Neural cell (in vitro differentiated cells): Measurements from ENCODE around the gene PDE11A. TPM values are rescaled to one million over a fixed set of nuclear protein-coding genes. Genes with fewer than 3 reads are reported as not detected.

Source experiments
- H2AFZ ChIP-seq: fragments of 200-600, 300-800 bp; sonication (generic), shearing (Covaris generic); 2 replicates; pipeline ENCODE4 v1.6.0; 2014; ENCODE audit warnings: low read depth, mild to moderate bottlenecking, antibody characterized with exemption, low read length, moderate library complexity
- H3F3A ChIP-seq: fragments of 200-600 bp; shearing (Covaris generic); 2 replicates; pipeline ENCODE4 v1.6.1; 2016; ENCODE audit warnings: mild to moderate bottlenecking, moderate library complexity, mixed read lengths, antibody characterized with exemption, low read length; ENCODE audit not compliant: insufficient read depth, poor library complexity, severe bottlenecking
- H3K27ac ChIP-seq: fragments of 200-600, 300-800 bp; sonication (generic), shearing (Covaris generic); 2 replicates; pipeline ENCODE4 v1.5.1; 2014; ENCODE audit warnings: mild to moderate bottlenecking, low read length, moderate library complexity
- H3K27me3 ChIP-seq: fragments of 300-800, 200-600 bp; sonication (generic), shearing (Covaris generic); 2 replicates; pipeline ENCODE4 v1.6.0; 2014; ENCODE audit warnings: mild to moderate bottlenecking, low read depth, low read length, moderate library complexity; ENCODE audit not compliant: insufficient read depth
- H3K36me3 ChIP-seq: fragments of 300-800, 200-600 bp; sonication (generic), shearing (Covaris generic); 2 replicates; pipeline ENCODE4 v1.5.1; 2014; ENCODE audit warnings: mild to moderate bottlenecking, antibody characterized with exemption, low read length, moderate library complexity; ENCODE audit not compliant: insufficient read depth
- H3K4me2 ChIP-seq: fragments of 300-800, 200-600 bp; sonication (generic), shearing (Covaris generic); 2 replicates; pipeline ENCODE4 v1.6.0; 2014; ENCODE audit warnings: mild to moderate bottlenecking, low read length
- H3K4me3 ChIP-seq: fragments of 300-800, 200-600 bp; sonication (generic), shearing (Covaris generic); 2 replicates; pipeline ENCODE4 v1.5.1; 2014; ENCODE audit warnings: mild to moderate bottlenecking, low read length, moderate library complexity
- H3K79me2 ChIP-seq: fragments of 200-600 bp; shearing (Covaris generic); replicated peaks from 2 replicates; pipeline ENCODE4 v1.6.0; 2014; ENCODE audit warnings: mild to moderate bottlenecking, low read length, moderate library complexity; ENCODE audit not compliant: insufficient read depth
- H3K9ac ChIP-seq: fragments of 300-800, 200-600 bp; sonication (generic), shearing (Covaris generic); 2 replicates; pipeline ENCODE4 v1.6.1; 2016; ENCODE audit warnings: mild to moderate bottlenecking, low read length, mixed read lengths
- H3K9me2 ChIP-seq: fragments of 200-600 bp; shearing (Covaris generic); 2 replicates; pipeline ENCODE4 v1.6.1; 2016; ENCODE audit warnings: mild to moderate bottlenecking, low read length, mixed read lengths; ENCODE audit not compliant: insufficient read depth
- H3K9me3 ChIP-seq: fragments of 200-600, 300-800 bp; sonication (generic), shearing (Covaris generic); 2 replicates; pipeline ENCODE4 v1.6.1; 2016; ENCODE audit warnings: mild to moderate bottlenecking, mixed run types, low read length, moderate library complexity, mixed read lengths
- H4K20me1 ChIP-seq: fragments of 200-600 bp; shearing (Covaris generic); 2 replicates; pipeline ENCODE4 v1.6.1; 2016; ENCODE audit warnings: mild to moderate bottlenecking, mixed run types; ENCODE audit not compliant: insufficient read depth
- CTCF ChIP-seq: fragments of 450-650 bp; IDR thresholded peaks from 2 replicates; pipeline ENCODE4 v1.5.1; 2014; ENCODE audit warnings: antibody characterized with exemption, mild to moderate bottlenecking, moderate library complexity; ENCODE audit not compliant: poor library complexity, severe bottlenecking
- EP300 ChIP-seq: fragments of 450-650 bp; conservative IDR thresholded peaks from 2 replicates; pipeline ENCODE4 v1.6.1; 2014; ENCODE audit warnings: antibody characterized with exemption, mild to moderate bottlenecking, moderate library complexity; ENCODE audit not compliant: poor library complexity, severe bottlenecking
- EZH2 ChIP-seq: fragments of 200-600, 300-800 bp; shearing (Covaris generic), sonication (generic); IDR thresholded peaks from 2 replicates; pipeline ENCODE4 v1.6.1; 2014; ENCODE audit warnings: antibody characterized with exemption, low read length, borderline replicate concordance, mild to moderate bottlenecking; ENCODE audit not compliant: insufficient read depth, poor library complexity, severe bottlenecking
- MXI1 ChIP-seq: fragments of 450-650 bp; conservative IDR thresholded peaks from 2 replicates; pipeline ENCODE4 v1.6.1; 2014; ENCODE audit warnings: antibody characterized with exemption, mild to moderate bottlenecking; ENCODE audit not compliant: poor library complexity, severe bottlenecking
- POLR2AphosphoS5 ChIP-seq: IDR thresholded peaks from 2 replicates; pipeline ENCODE4 v1.6.1; 2012
- RAD21 ChIP-seq: fragments of 450-650 bp; conservative IDR thresholded peaks from 2 replicates; pipeline ENCODE4 v1.6.1; 2014; ENCODE audit warnings: antibody characterized with exemption, mild to moderate bottlenecking, moderate library complexity
- REST ChIP-seq: IDR thresholded peaks from 2 replicates; pipeline ENCODE4 v1.6.1; 2012; ENCODE audit warnings: borderline replicate concordance
- SMC3 ChIP-seq: fragments of 450-650 bp; conservative IDR thresholded peaks from 2 replicates; pipeline ENCODE4 v1.6.1; 2014; ENCODE audit warnings: antibody characterized with exemption, mild to moderate bottlenecking, moderate library complexity; ENCODE audit not compliant: poor library complexity
- TAF1 ChIP-seq: IDR thresholded peaks from 2 replicates; pipeline ENCODE4 v1.6.1; 2012; ENCODE audit warnings: low read depth
- polyA plus RNA-seq: library from polyadenylated mRNA; depleted of rRNA; stranded (reverse); fragments of >200 nt; gene quantifications from 2 replicates; pipeline ENCODE4 v1.2.3, GENCODE V29; 2014

The PDE11A gene
- polyA plus RNA-seq, 1 donor from 2014 or later: 0.89 TPM

- Histone ChIP-seq H3K4me2 (no peak overlapping the region), H3K27me3 (no peaks in the 10 kb centered on the region), H3K36me3 (no peaks in the 10 kb centered on the region), H3K9me3 (no peaks in the 10 kb centered on the region), H3K79me2 (no peaks in the 10 kb centered on the region), H3K9ac (no peak overlapping the region), H3F3A (no peaks in the 10 kb centered on the region), H3K27ac (no peak overlapping the region), H3K9me2 (no peaks in the 10 kb centered on the region), H3K4me3 (no peak overlapping the region), H2AFZ (no peak overlapping the region), H4K20me1 (no peaks in the 10 kb centered on the region)
- TF ChIP-seq SMC3: no peak
- TF ChIP-seq TAF1: no peak
- TF ChIP-seq RAD21: no peak
- TF ChIP-seq REST: no peak
- TF ChIP-seq CTCF: no peak
- no peak for TF ChIP-seq EZH2
- TF ChIP-seq POLR2AphosphoS5: no peak
- no peak for TF ChIP-seq MXI1
- TF ChIP-seq EP300: no peak
Measured at GRCh38 chr2:177675825-177676224, 396.8 kb downstream of the PDE11A start.

GRCh38 chr2:177675350-177675821 lies 397.2 kb downstream of the PDE11A start:
- H3K4me3 ChIP-seq: no peak overlapping the region
- TF ChIP-seq MXI1: no peak
- no peak for TF ChIP-seq TAF1
- no peak for TF ChIP-seq RAD21
- TF ChIP-seq REST: no peak
- TF ChIP-seq CTCF: no peak
- no peak for TF ChIP-seq SMC3
- no peak for TF ChIP-seq EP300
- TF ChIP-seq EZH2: no peak
- H3K79me2 ChIP-seq: no peaks in the 10 kb centered on the region
- H3F3A ChIP-seq: no peaks in the 10 kb centered on the region
- H3K9ac ChIP-seq: no peak overlapping the region
- H3K4me2 ChIP-seq: no peak overlapping the region
- no peaks in the 10 kb centered on the region for H3K9me3 ChIP-seq
- H3K9me2 ChIP-seq: no peaks in the 10 kb centered on the region
- no peak overlapping the region for H3K27ac ChIP-seq
- H4K20me1 ChIP-seq: no peaks in the 10 kb centered on the region
- no peaks in the 10 kb centered on the region for H3K27me3 ChIP-seq
- no peak overlapping the region for H2AFZ ChIP-seq
- H3K36me3 ChIP-seq: no peaks in the 10 kb centered on the region
